RWPE1 (cell line): Measurements from ENCODE around the gene DYNC1I1.
A peak's percentile ranks its signal among the peaks of the same experiment; 100 is the strongest.

Source experiments
- CTCF ChIA-PET: fragments of 350-600 bp; sonication (Branson Sonifier 250); formaldehyde crosslinking; extraction: SDS; loops from one replicate; lab custom pipeline; 2021; lab: Yijun Ruan, JAX
- POLR2A ChIA-PET: fragments of 400-600 bp; formaldehyde crosslinking; extraction: SDS; loops from one replicate; lab custom pipeline; 2020; ENCODE audit warnings: antibody characterized with exemption; ENCODE audit not compliant: low non-redundant PET; lab: Yijun Ruan, JAX
- DNase-seq: peaks from one replicate; pipeline ENCODE4 v3.0.0; 2012; ENCODE audit warnings: low spot score
- H3K27ac ChIP-seq: fragments of 450-650 bp; 2 replicates; pipeline ENCODE4 v1.5.1; 2017
- CTCF ChIP-seq: fragments of 450-650 bp; conservative IDR thresholded peaks from 2 replicates; pipeline ENCODE4 v1.5.1; 2017; ENCODE audit warnings: low read depth, mild to moderate bottlenecking

Gene DYNC1I1

DNA sequence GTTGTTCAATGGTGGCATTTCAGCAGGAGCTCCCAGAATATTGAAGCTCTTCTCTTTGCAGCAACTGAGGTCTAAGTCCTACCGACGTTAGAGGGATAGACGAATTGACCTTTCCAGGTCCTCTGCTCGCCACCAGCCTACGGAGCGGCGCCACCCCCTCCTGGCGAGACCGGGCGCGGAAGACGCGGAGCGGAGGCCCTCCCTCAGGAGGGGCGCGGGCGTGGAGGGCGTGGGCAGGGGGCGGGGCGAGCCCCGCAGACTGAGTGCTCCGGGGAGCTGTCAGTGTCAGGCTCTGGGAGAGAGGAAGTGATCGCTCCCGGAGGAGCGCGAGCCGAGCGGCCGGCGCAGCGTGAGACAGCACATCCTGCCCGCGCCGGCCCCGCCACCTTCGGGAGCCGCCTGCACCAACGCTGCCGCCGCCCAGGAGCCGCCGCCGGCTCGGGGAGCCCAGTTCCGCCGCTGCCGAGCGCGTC lies at the start of gene DYNC1I1:
Gene DYNC1I1, plus strand, starts transcription at position 257 of the 473 bp plus-strand sequence. CDS start 32,176 bp downstream, outside the sequence.
- peak; percentile 59 for DNase-seq
- POLR2A ChIA-PET: no interaction called here
- H3K27ac ChIP-seq: no peak within 1 kb of the TSS
- TF ChIP-seq CTCF: no peak
- CTCF ChIA-PET: interaction anchor here (0.7 to 1.3 kb wide), 3 partner anchors 36 to 49 kb away, joined by 3 to 4 read pairs (median 3); no protein-coding TSS in a partner anchor

DNA sequence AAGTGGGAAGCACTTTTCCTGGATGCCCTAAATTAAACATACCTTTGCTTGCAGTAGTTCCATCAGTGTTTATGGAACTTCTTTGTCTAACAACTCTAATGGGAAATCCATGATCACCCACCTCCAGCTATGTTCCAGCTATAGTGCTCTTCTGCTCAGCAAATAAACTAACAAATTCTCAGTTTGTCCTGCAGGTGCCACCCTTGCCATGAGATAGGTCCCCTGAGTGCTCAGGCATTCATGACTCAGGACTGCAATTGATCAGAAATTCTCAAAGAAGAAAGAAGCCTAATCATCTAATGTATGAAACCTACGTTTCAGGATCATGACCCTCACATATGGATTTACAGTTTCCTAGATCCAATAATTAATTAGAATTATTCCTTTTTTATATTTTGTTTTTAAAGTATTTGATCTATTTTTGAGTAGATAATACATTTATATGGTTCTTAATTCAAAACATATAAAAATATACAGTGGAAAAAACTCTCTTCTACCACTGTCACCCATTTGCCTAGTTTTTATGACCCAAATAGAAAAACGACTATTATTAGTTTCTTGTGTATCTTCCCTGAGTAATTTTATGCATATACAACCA lies 48.7 kb upstream of the DYNC1I1 start:
- ChIA-PET CTCF (interaction anchor here (0.7 to 2.8 kb wide), 5 partner anchors 10 to 147 kb away, joined by 3 to 20 read pairs (median 4); partner anchors contain the start of gene DYNC1I1), POLR2A (no interaction called here)
- peak; percentile 50 for DNase-seq
- H3K27ac ChIP-seq: no peak overlapping the region
- peak; percentile 34 for TF ChIP-seq CTCF

DNA sequence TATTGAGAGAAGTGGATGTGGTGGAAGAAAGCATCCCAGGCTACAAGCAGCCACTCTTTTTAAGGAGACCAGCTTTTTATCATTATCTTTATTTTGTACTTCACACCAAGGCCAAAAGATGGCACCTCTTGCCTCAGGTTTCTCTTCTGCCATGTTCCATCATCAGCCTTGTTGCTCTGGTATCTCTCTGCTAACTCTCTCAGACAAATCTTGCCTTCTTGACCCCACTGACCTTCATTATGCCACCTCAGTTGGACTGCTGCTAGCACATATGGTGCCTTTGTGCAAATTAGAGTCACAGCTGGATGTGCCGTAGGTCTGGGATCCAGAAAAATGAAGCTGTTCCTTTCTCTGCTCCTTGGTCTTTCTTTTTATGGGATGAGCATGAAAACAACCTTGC lies 47.1 kb upstream of the DYNC1I1 start:
- ChIA-PET CTCF (interaction anchor here (0.6 kb wide), 2 partner anchors 146 to 181 kb away, joined by 3 to 7 read pairs; no protein-coding TSS in a partner anchor), POLR2A (no interaction called here)
- TF ChIP-seq CTCF: no peak
- H3K27ac ChIP-seq: no peak overlapping the region
- DNase-seq: no peak

DNA sequence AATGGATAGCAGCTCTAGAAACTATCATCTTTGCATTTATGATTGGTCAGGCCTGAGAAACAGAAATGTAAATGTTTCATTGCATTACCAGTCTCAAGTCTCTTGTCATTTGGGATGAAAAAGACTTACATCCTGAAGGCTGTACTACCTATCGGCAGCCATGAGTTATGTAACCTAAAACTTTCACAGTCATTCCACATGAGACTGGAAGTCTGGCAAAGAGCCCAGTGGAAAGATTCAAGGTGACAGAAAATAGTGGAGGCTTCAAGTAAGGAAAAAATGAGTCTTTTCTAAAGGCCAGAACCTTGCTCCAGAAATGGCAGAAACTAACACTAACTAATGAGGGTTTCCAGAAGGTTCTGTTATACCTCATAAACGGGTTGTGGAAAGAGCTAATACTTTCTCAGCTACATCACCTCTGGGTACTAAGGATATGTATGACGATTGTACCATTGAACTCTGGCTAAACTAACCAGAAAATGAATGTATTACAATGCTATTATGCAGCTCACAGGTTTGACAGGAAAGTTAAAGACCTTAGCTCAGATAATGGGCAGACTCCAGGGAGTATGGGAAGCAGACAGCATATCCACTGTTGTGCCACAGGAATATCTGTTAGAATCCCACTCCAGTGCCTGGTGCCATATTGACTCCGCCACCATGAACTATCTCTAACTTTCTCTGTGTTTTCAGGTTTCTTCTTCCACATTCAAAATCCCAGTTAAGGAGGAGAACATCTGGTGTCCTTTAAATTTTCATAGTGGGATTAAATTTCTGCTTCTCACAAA lies 41.7 kb upstream of the DYNC1I1 start:
- POLR2A ChIA-PET: no interaction called here
- DNase-seq: no peak
- CTCF ChIA-PET: interaction anchor here (0.6 to 1.6 kb wide), 3 partner anchors 42 to 1309 kb away, joined by 3 to 4 read pairs (median 3); partner anchors contain the start of gene DYNC1I1
- no peak for TF ChIP-seq CTCF
- no peak overlapping the region for H3K27ac ChIP-seq

DNA sequence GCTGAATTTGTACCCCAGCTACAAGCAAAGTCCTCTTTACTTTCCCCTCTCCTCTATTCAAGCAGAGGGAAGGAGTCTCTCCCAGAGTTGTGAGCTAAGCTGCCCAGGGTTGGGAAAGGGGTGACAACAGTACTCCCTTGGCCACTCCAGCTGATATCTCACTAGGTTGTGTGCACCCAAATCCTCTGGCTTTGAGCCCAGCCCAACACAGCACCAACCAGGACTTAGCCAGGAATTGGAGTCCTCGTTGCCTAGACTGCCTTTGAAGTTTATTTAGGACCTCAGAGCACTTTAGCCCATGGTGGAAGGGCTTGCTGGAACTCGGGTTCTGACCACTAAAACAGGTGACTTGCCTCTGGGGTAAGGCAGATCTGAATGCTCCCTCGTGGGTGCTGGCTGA lies 35.7 kb upstream of the DYNC1I1 start:
- ChIA-PET POLR2A (no interaction called here), CTCF (no interaction called here)
- DNase-seq: no peak
- TF ChIP-seq CTCF: no peak
- no peak overlapping the region for H3K27ac ChIP-seq

GRCh38 chr7:95737828-95738505 lies 34.4 kb upstream of the DYNC1I1 start:
- ChIA-PET CTCF (no interaction called here), POLR2A (no interaction called here)
- TF ChIP-seq CTCF: no peak
- no peak for DNase-seq
- no peak overlapping the region for H3K27ac ChIP-seq
